ENCODE data around the gene SLC22A8. TPM values are rescaled to one million over a fixed set of nuclear protein-coding genes. Genes with fewer than 3 reads are reported as not detected.

Gene SLC22A8
- not detected in 2 replicates for total RNA-seq

GRCh38 chr11:63015521-63016215 is at the start of gene SLC22A8:
Gene SLC22A8 (minus strand): TSS chr11:63015841. CDS start chr11:63014958, 883 bp downstream.

DNA sequence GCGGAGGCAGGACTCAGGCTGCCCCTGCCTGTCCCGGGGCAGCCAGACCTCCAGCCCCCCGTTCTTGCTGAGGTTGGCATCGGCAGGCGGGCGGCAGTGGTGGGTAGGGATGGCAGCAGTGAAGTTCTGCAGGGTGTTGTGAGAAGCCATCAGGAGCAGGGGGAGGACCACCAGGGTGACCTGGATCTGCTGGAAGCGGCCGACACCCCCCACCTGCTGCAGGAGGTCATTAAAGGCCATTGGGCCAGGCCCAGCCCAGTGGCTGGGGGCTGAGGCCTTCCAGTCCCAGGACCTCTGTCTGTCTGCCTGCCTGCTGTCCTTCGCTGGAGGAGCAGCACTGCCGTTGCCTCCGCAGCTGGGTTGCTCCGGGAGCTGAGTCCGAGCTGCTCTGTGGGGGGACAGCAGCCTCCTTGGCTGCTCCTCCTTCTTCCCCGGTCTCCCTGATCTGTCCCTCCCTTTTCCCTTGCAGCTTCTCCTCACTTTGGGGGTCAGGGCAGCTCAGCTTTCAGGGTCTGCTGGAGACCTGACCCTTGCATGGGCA is 31.1 kb downstream of the SLC22A8 start, which contains the start of gene SLC22A6:
SLC22A6 (minus strand) TSS at position 517 of the 541 bp plus-strand sequence; CDS start at position 240, 277 bp downstream.

Other genes with a start within 250 kb of the SLC22A8 start
- gene TAF6L, start 244.4 kb downstream of the SLC22A8 start, total RNA-seq = 13.3 and 21.1 TPM in 2 replicates
- 39.3 and 46.3 TPM in 2 replicates for gene TMEM179B, start 228.4 kb downstream of the SLC22A8 start, total RNA-seq
- 25.8 and 29.6 TPM in 2 replicates for gene TMEM223, start 223.8 kb downstream of the SLC22A8 start, total RNA-seq
- gene NXF1, start 210.4 kb downstream of the SLC22A8 start, total RNA-seq = 8.5 and 11.8 TPM in 2 replicates
- 24.9 and 27.2 TPM in 2 replicates for gene STX5, start 183.8 kb downstream of the SLC22A8 start, total RNA-seq
- not detected in 2 replicates for gene TEX54, start 183.0 kb downstream of the SLC22A8 start, total RNA-seq
- gene WDR74, start 176.3 kb downstream of the SLC22A8 start, total RNA-seq = 85.3 and 91.8 TPM in 2 replicates
- gene SLC3A2, start 134.9 kb downstream of the SLC22A8 start, total RNA-seq = 423 and 762 TPM in 2 replicates
- not detected in 2 replicates for gene CHRM1, start 94.5 kb downstream of the SLC22A8 start, total RNA-seq
- gene SLC22A6, start 30.9 kb downstream of the SLC22A8 start, total RNA-seq = not detected in 2 replicates
- gene SLC22A24, start 128.4 kb upstream of the SLC22A8 start, total RNA-seq = not detected in 2 replicates
- not detected in 2 replicates for gene SLC22A25, start 227.8 kb upstream of the SLC22A8 start, total RNA-seq